T-cell (primary cell): Measurements from ENCODE around the gene AKAP5. TPM values are rescaled to one million over a fixed set of nuclear protein-coding genes. Genes with fewer than 3 reads are reported as not detected.

Source experiments
- ATAC-seq, 4 experiments: fragments of 200-7000 bp in 3 of 4; fragments of 150-1000 bp in 1 of 4; cut with Tn5 transposase; replicated peaks in 1 of 4; 1 replicate in 3 of 4; 2 replicates in 1 of 4; pipeline ENCODE4 v1.10.0; 2021; ENCODE audit warnings: moderate library complexity in 3 of 4, mild to moderate bottlenecking in 2 of 4, moderate number of reproducible peaks in 1 of 4
- CTCF ChIA-PET, 2 donors: fragments of 300-600 bp; sonication (Branson Sonifier 250); formaldehyde crosslinking; loops; one replicate each; lab custom pipeline; 2022; ENCODE audit warnings: antibody characterized with exemption in 2 of 2; lab: Charles Lee
- POLR2A ChIA-PET, 2 donors: fragments of 300-600 bp; sonication (Branson Sonifier 250); formaldehyde crosslinking; loops; one replicate each; lab custom pipeline; 2022; ENCODE audit warnings: antibody characterized with exemption in 2 of 2; lab: Charles Lee
- DNase-seq, 35 experiments: peaks; one replicate each; pipeline versions ENCODE4 v3.0.0 to v3.0.0-alpha.2; 2013 to 2023
- H3K27ac ChIP-seq: one replicate; pipeline ENCODE4 v1.5.1; 2013; ENCODE audit warnings: low read length
- H3K27me3 ChIP-seq, 2 experiments: replicated peaks in 1 of 2; 1 replicate in 1 of 2; 2 replicates in 1 of 2; pipeline versions ENCODE4 v1.6.1 to v1.7.0; 2013; ENCODE audit warnings: low read length in 1 of 2, mixed read lengths in 1 of 2; ENCODE audit not compliant: control insufficient read depth in 2 of 2, insufficient read depth in 2 of 2; ENCODE audit errors: extremely low read depth in 1 of 2
- H3K36me3 ChIP-seq, 2 donors: 1 replicate in 1 of 2; 2 replicates in 1 of 2; pipeline versions ENCODE4 v1.6.1 to v1.7.0; 2013; ENCODE audit warnings: low read length in 1 of 2; ENCODE audit not compliant: control insufficient read depth in 2 of 2, insufficient read depth in 1 of 2; ENCODE audit errors: extremely low read depth in 1 of 2
- H3K4me1 ChIP-seq, 2 experiments: 1 replicate in 1 of 2; 2 replicates in 1 of 2; pipeline versions ENCODE4 v1.6.1 to v1.7.0; 2013; ENCODE audit warnings: low read length in 2 of 2, mixed read lengths in 1 of 2; ENCODE audit not compliant: insufficient read depth in 2 of 2, control insufficient read depth in 1 of 2; ENCODE audit errors: extremely low read depth in 1 of 2
- H3K4me3 ChIP-seq, 2 donors: 1 replicate in 1 of 2; 2 replicates in 1 of 2; pipeline versions ENCODE4 v1.5.1 to v1.7.0; 2013; ENCODE audit warnings: mild to moderate bottlenecking in 2 of 2, low read length in 1 of 2, moderate library complexity in 1 of 2; ENCODE audit not compliant: control insufficient read depth in 1 of 2; ENCODE audit errors: extremely low read depth in 1 of 2
- H3K9me3 ChIP-seq: 2 replicates; pipeline ENCODE4 v1.7.0; 2013
- H3K27ac Mint-ChIP-seq, 2 donors: one replicate each; pipeline ENCODE4 v1.8.0; 2020 to 2021; ENCODE audit warnings: mild to moderate bottlenecking in 2 of 2, mixed read lengths in 2 of 2
- H3K27me3 Mint-ChIP-seq, 2 donors: one replicate each; pipeline ENCODE4 v1.8.0; 2021 to 2022; ENCODE audit warnings: mixed read lengths in 2 of 2
- H3K36me3 Mint-ChIP-seq: one replicate; pipeline ENCODE4 v1.8.0; 2021; ENCODE audit warnings: mixed read lengths
- H3K4me1 Mint-ChIP-seq, 3 donors: one replicate each; pipeline ENCODE4 v1.8.0; 2020 to 2022; ENCODE audit warnings: mixed read lengths in 3 of 3, mild to moderate bottlenecking in 1 of 3
- H3K4me3 Mint-ChIP-seq, 3 donors: one replicate each; pipeline ENCODE4 v1.8.0; 2020 to 2022; ENCODE audit warnings: mild to moderate bottlenecking in 3 of 3, mixed read lengths in 3 of 3, moderate library complexity in 3 of 3
- H3K9me3 Mint-ChIP-seq, 3 donors: one replicate each; pipeline ENCODE4 v1.8.0; 2020 to 2022; ENCODE audit warnings: mixed read lengths in 3 of 3
- WGBS: methylation state at CpG from one replicate; pipeline ENCODE4 v1.1.5; 2013; ENCODE audit warnings: missing lambda C conversion rate; ENCODE audit not compliant: insufficient coverage; 5-methylcytosine and 5-hydroxymethylcytosine counted together
- total RNA-seq, 35 experiments: library from RNA in 6 of 35; stranded (reverse) in 6 of 35; fragments of 120-200 nt in 1 of 35; gene quantifications; one replicate each; pipeline versions ENCODE4 v1.2.1 to v1.2.4 and lab custom pipeline; 2013 to 2026

The AKAP5 gene
- total RNA-seq, 5 donors from 2014 or later (not counting 1 experiment from before 2014, with no cell fraction given): 0.26 to 2.0 (median 0.55) TPM

DNA sequence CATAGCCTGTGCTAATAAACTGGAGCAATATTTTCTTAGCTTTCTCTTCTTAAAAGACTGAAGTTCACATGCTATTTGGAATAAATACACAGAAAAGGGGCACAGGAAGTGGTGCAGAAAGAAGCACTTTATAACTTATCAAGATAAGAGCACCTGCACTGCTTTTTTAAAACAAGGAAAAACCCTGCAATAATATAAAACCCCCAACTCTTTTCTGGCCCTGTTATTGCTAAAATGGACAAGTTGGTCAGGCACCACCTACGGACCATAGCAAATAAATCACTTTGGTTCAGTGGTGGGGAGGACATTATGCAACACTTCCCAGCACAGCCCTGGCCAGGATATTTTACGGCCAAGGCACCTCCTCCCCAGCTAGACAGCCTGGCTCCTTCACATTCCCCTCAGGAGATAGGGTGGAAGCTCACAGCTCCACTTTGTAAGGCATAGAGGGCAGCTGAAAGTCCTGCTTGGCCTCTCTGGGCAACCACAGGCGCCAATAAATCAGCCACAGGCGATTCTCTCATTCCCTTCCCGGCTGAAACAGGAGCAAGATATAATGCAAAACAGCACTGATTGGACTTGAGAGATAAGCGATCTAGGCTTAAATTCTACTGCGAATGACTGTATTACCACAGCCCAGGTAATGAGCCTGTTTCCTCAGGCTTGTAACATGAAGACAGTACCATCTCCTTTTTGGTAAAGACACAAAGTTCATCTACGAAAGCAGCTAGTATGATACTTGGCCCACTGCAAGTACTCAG lies 36.3 kb downstream of the AKAP5 start:
- H3K27ac ChIP-seq: peak overlapping the region; percentile 100
- no peaks in the 10 kb centered on the region for H3K27me3 Mint-ChIP-seq
- ATAC-seq (no peak), DNase-seq (peak in 7 of 35 experiments; percentile 6 to 57 (median 19))
- no peaks in the 10 kb centered on the region for H3K27me3 ChIP-seq
- ChIA-PET CTCF (interaction anchor here (0.6 to 3.6 kb wide), 11 partner anchors 8 to 136 kb away, joined by 3 to 28 read pairs (median 3); no protein-coding TSS in a partner anchor), POLR2A (interaction anchor here (0.5 to 1.3 kb wide), 7 partner anchors 8 to 21 kb away, joined by 3 to 15 read pairs (median 4); no protein-coding TSS in a partner anchor)
- peak overlapping the region; percentile 93 to 99 for H3K4me3 ChIP-seq
- peaks cover 45% of the 10 kb centered on the region in 2 experiments for H3K4me1 ChIP-seq
- peak overlapping the region; percentile 91 to 95 (median 92) for H3K4me3 Mint-ChIP-seq
- 0% methylated on average over 7 of the region's 8 CpGs for WGBS
- H3K36me3 ChIP-seq: peaks cover 0 to 8% of the 10 kb centered on the region in 2 donors
- H3K4me1 Mint-ChIP-seq: peaks cover 53 to 72% (median 66%) of the 10 kb centered on the region in 3 donors
- peak overlapping the region; percentile 97 to 99 for H3K27ac Mint-ChIP-seq
- H3K9me3 ChIP-seq: no peaks in the 10 kb centered on the region
- H3K36me3 Mint-ChIP-seq: peaks cover 19% of the 10 kb centered on the region
- H3K9me3 Mint-ChIP-seq: no peaks in the 10 kb centered on the region

DNA sequence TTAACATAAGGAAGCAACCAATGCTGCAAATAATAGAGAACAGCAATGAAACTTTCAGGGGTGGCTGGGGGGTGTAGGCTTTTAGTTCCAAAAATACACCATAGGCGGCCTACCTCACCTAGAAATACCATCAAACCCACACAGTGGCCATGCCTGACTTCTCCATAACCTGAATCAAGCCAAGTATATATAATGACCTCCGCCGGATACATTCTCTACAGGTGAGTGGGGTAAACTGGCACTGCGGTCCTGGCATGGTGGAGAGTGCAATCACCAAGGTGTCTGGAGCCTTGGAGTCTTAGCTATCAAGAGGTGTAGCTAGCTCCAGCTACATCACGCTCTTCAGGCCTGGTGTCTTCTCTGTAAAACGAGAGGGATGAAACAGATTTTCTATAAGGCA lies 37.2 kb downstream of the AKAP5 start:
- peak overlapping the region; percentile 93 to 99 for H3K4me3 ChIP-seq
- peaks cover 45 to 49% of the 10 kb centered on the region in 2 experiments for H3K4me1 ChIP-seq
- ATAC-seq (no peak), DNase-seq (peak in 15 of 35 experiments; percentile 5 to 59 (median 17))
- CTCF ChIA-PET: interaction anchor here (0.6 to 3.6 kb wide), 9 partner anchors 9 to 114 kb away, joined by 3 to 28 read pairs (median 3); partner anchors contain the start of gene MTHFD1 (in 1 of the 2)
- POLR2A ChIA-PET: interaction anchor here (0.5 to 1.3 kb wide), 12 partner anchors 10 to 639 kb away, joined by 3 to 17 read pairs (median 4); no protein-coding TSS in a partner anchor
- Mint-ChIP-seq H3K9me3 (no peaks in the 10 kb centered on the region), H3K27ac (peak overlapping the region; percentile 97 to 99), H3K4me3 (peak overlapping the region; percentile 91 to 95 (median 92)), H3K36me3 (peaks cover 15% of the 10 kb centered on the region), H3K4me1 (peaks cover 55 to 72% (median 67%) of the 10 kb centered on the region in 3 donors), H3K27me3 (no peaks in the 10 kb centered on the region)
- H3K9me3 ChIP-seq: no peaks in the 10 kb centered on the region
- peak overlapping the region; percentile 100 for H3K27ac ChIP-seq
- H3K27me3 ChIP-seq: no peaks in the 10 kb centered on the region
- WGBS: 0% methylated on average over 2 of the region's 6 CpGs
- peaks cover 0 to 8% of the 10 kb centered on the region in 2 donors for H3K36me3 ChIP-seq

GRCh38 chr14:64502887-64503433 lies 37.7 kb downstream of the AKAP5 start:
- Mint-ChIP-seq H3K27ac (peak overlapping the region; percentile 97 to 99), H3K9me3 (no peaks in the 10 kb centered on the region), H3K36me3 (peaks cover 12% of the 10 kb centered on the region), H3K27me3 (no peaks in the 10 kb centered on the region), H3K4me3 (peak overlapping the region; percentile 91 to 95 (median 92)), H3K4me1 (peaks cover 55 to 72% (median 67%) of the 10 kb centered on the region in 3 donors)
- Histone ChIP-seq H3K9me3 (no peaks in the 10 kb centered on the region), H3K36me3 (peaks cover 0 to 6% of the 10 kb centered on the region in 2 donors), H3K4me1 (peaks cover 45 to 54% of the 10 kb centered on the region in 2 experiments), H3K4me3 (peak overlapping the region; percentile 93 to 99), H3K27ac (peak overlapping the region; percentile 100), H3K27me3 (no peaks in the 10 kb centered on the region)
- POLR2A ChIA-PET: interaction anchor here (0.5 to 1.9 kb wide), 14 partner anchors 9 to 861 kb away, joined by 3 to 17 read pairs (median 4); no protein-coding TSS in a partner anchor
- WGBS: 0% methylated on average over 26 of the region's 29 CpGs
- CTCF ChIA-PET: interaction anchor here (0.6 to 3.6 kb wide), 7 partner anchors 8 to 115 kb away, joined by 3 to 28 read pairs (median 4); partner anchors contain the start of gene MTHFD1 (in 1 of the 2)
- ATAC-seq (no peak), DNase-seq (peak in 13 of 35 experiments; percentile 5 to 58 (median 20))

GRCh38 chr14:64503434-64504309 lies 38.4 kb downstream of the AKAP5 start, which contains the start of gene ZBTB25:
Gene ZBTB25 (minus strand): TSS chr14:64503838. CDS start chr14:64490533, 13,305 bp downstream.
- Mint-ChIP-seq H3K9me3 (no peaks in the 10 kb centered on the region), H3K36me3 (peaks cover 10% of the 10 kb centered on the region), H3K4me1 (peaks cover 60 to 79% (median 72%) of the 10 kb centered on the region in 3 donors), H3K4me3 (peak within 1 kb of the TSS; percentile 91 to 95 (median 92)), H3K27me3 (no peaks in the 10 kb centered on the region), H3K27ac (peak within 1 kb of the TSS; percentile 99)
- Histone ChIP-seq H3K36me3 (peaks cover 0 to 2% of the 10 kb centered on the region in 2 donors), H3K4me1 (peaks cover 48 to 54% of the 10 kb centered on the region in 2 experiments), H3K9me3 (no peaks in the 10 kb centered on the region), H3K27me3 (no peaks in the 10 kb centered on the region), H3K27ac (peak within 1 kb of the TSS; percentile 100), H3K4me3 (peak within 1 kb of the TSS; percentile 93 to 99)
- ChIA-PET CTCF (interaction anchor here (0.6 to 3.6 kb wide), 6 partner anchors 8 to 266 kb away, joined by 3 to 28 read pairs (median 4); no protein-coding TSS in a partner anchor), POLR2A (interaction anchor here (0.5 to 1.9 kb wide), 12 partner anchors 11 to 960 kb away, joined by 3 to 17 read pairs (median 4); no protein-coding TSS in a partner anchor)
- peak; percentile 86 to 100 (median 99) for DNase-seq
- peak; percentile 66 to 77 (median 68) for ATAC-seq
- WGBS: under 1% methylated on average over 78 of the region's 87 CpGs

DNA sequence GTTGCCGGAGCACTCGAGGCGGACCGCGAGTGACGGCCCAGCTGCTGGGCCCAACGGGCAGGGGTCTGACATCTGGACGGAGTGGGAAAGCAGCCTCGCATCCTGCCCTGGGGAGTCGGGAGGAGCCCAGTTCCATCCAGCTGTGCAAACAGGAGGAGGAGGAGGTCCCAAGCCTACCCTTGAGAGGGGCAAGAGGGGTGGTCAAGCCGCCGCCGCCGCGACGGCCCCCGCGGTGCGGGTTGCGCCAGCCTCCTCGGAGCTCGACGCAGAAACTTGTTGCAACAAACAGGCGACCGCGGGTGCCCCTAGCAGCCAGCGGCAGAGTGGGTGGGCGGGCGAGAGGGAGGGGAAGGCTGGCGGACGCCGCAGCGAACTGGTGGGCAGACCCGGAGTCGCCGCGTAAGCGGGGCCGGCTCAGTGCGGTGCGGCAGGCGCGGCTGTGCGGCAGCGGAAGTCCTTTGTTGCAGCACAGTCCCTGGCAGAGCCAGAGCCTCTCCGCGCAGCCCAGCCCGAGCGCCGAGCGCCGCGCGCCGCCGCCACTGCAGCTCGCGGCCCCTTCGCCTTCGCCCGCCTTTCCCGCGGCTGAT lies 39.1 kb downstream of the AKAP5 start, which contains the start of gene ZBTB1:
ZBTB1 (plus strand) TSS at position 461 of the 587 bp plus-strand sequence. CDS start 16,735 bp downstream, outside the sequence.
- Histone ChIP-seq H3K27ac (peak within 1 kb of the TSS; percentile 100), H3K36me3 (no peaks in the 10 kb centered on the region), H3K4me1 (peaks cover 44 to 56% of the 10 kb centered on the region in 2 experiments), H3K9me3 (no peaks in the 10 kb centered on the region), H3K4me3 (peak within 1 kb of the TSS; percentile 89 to 93), H3K27me3 (no peaks in the 10 kb centered on the region)
- ChIA-PET CTCF (interaction anchor here (0.6 to 0.7 kb wide), 3 partner anchors 9 to 265 kb away, joined by 3 to 4 read pairs (median 4); no protein-coding TSS in a partner anchor), POLR2A (interaction anchor here (0.6 to 1.9 kb wide), 6 partner anchors 11 to 961 kb away, joined by 3 to 13 read pairs (median 6); no protein-coding TSS in a partner anchor)
- DNase-seq (peak; percentile 72 to 92 (median 87)), ATAC-seq (peak; percentile 47 to 63 (median 61))
- Mint-ChIP-seq H3K27ac (peak within 1 kb of the TSS; percentile 99), H3K27me3 (no peaks in the 10 kb centered on the region), H3K9me3 (no peaks in the 10 kb centered on the region), H3K4me3 (peak within 1 kb of the TSS; percentile 91 to 95 (median 92)), H3K4me1 (peaks cover 60 to 79% (median 72%) of the 10 kb centered on the region in 3 donors), H3K36me3 (peaks cover 10% of the 10 kb centered on the region)
- under 1% methylated on average over 62 of the region's 63 CpGs for WGBS
